SU-DHL-6 (cell line): ENCODE data around the gene TGFBRAP1.

Source experiments
- H2AFZ ChIP-seq: fragments of 200-600 bp; sonication (generic); 2 replicates; pipeline ENCODE4 v1.6.1; 2014; ENCODE audit warnings: low read depth, mild to moderate bottlenecking, moderate library complexity, mixed read lengths, antibody characterized with exemption, low read length; ENCODE audit not compliant: severe bottlenecking
- H3F3A ChIP-seq: fragments of 200-600 bp; shearing (Covaris generic); 2 replicates; pipeline ENCODE4 v1.6.0; 2016; ENCODE audit warnings: antibody characterized with exemption, mild to moderate bottlenecking; ENCODE audit not compliant: insufficient read depth
- H3K27ac ChIP-seq: fragments of 200-600 bp; sonication (generic); 2 replicates; pipeline ENCODE4 v1.5.1; 2016; ENCODE audit warnings: low read depth, mild to moderate bottlenecking, low read length, moderate library complexity, mixed read lengths
- H3K27me3 ChIP-seq: fragments of 200-600 bp; sonication (generic), shearing (Covaris generic); 2 replicates; pipeline ENCODE4 v1.6.0; 2014; ENCODE audit warnings: mild to moderate bottlenecking, low read length
- H3K36me3 ChIP-seq: fragments of 200-600 bp; sonication (generic); 2 replicates; pipeline ENCODE4 v1.6.1; 2014; ENCODE audit warnings: mild to moderate bottlenecking, low read length, mixed read lengths
- H3K4me2 ChIP-seq: fragments of 300-600, 200-600 bp; shearing (Covaris generic), sonication (generic); 2 replicates; pipeline ENCODE4 v1.6.0; 2014; ENCODE audit warnings: low read length, low read depth, mild to moderate bottlenecking; ENCODE audit not compliant: poor library complexity, severe bottlenecking
- H3K4me3 ChIP-seq: fragments of 200-600 bp; sonication (generic); 2 replicates; pipeline ENCODE4 v1.5.1; 2014; ENCODE audit warnings: antibody characterized with exemption, low read length, mild to moderate bottlenecking, mixed read lengths; ENCODE audit not compliant: insufficient read depth, poor library complexity, severe bottlenecking
- H3K79me2 ChIP-seq: fragments of 200-600 bp; sonication (generic); 2 replicates; pipeline ENCODE4 v1.6.1; 2014; ENCODE audit warnings: mild to moderate bottlenecking, low read length, moderate library complexity; ENCODE audit not compliant: insufficient read depth
- H3K9ac ChIP-seq: fragments of 200-600 bp; sonication (generic); 2 replicates; pipeline ENCODE4 v1.7.0; 2014; ENCODE audit warnings: mild to moderate bottlenecking, low read length
- H3K9me2 ChIP-seq: fragments of 200-600 bp; sonication (generic); replicated peaks from 2 replicates; pipeline ENCODE4 v1.6.1; 2014; ENCODE audit warnings: low read length; ENCODE audit not compliant: insufficient read depth
- H3K9me3 ChIP-seq: fragments of 200-600 bp; sonication (generic); 2 replicates; pipeline ENCODE4 v1.6.1; 2014; ENCODE audit warnings: low read length, mixed read lengths; ENCODE audit not compliant: insufficient read depth
- H4K20me1 ChIP-seq: fragments of 200-600 bp; sonication (generic); 2 replicates; pipeline ENCODE4 v1.6.1; 2014; ENCODE audit warnings: low read depth, mild to moderate bottlenecking, antibody characterized with exemption, low read length, moderate library complexity, mixed read lengths
- CTCF ChIP-seq: fragments of 200-600 bp; sonication (generic); IDR thresholded peaks from one replicate; pipeline ENCODE4 v1.5.1; 2017; ENCODE audit warnings: antibody characterized with exemption, mild to moderate bottlenecking, low read length, moderate library complexity; ENCODE audit not compliant: insufficient read depth, poor library complexity, severe bottlenecking
- EZH2phosphoT487 ChIP-seq: fragments of 200-600 bp; sonication (generic), shearing (Covaris generic); conservative IDR thresholded peaks from 2 replicates; pipeline ENCODE4 v1.6.1; 2018; ENCODE audit warnings: mild to moderate bottlenecking, antibody characterized with exemption, low read length, moderate library complexity, mixed read lengths

TGFBRAP1 gene

GRCh38 chr2:105238664-105239240 is 90.8 kb downstream of the TGFBRAP1 start:
- Histone ChIP-seq H3K9me2 (no peaks in the 10 kb centered on the region), H3F3A (no peaks in the 10 kb centered on the region), H3K79me2 (no peaks in the 10 kb centered on the region), H3K4me2 (no peak overlapping the region), H3K27ac (no peak overlapping the region), H3K9me3 (no peaks in the 10 kb centered on the region), H3K4me3 (no peak overlapping the region), H4K20me1 (no peaks in the 10 kb centered on the region), H3K36me3 (no peaks in the 10 kb centered on the region), H3K27me3 (no peaks in the 10 kb centered on the region), H2AFZ (no peak overlapping the region), H3K9ac (no peak overlapping the region)
- TF ChIP-seq EZH2phosphoT487, result no peak

GRCh38 chr2:105237045-105237765 is 92.3 kb downstream of the TGFBRAP1 start:
- Histone ChIP-seq H3K9me2 (no peaks in the 10 kb centered on the region), H3K9ac (no peak overlapping the region), H4K20me1 (no peaks in the 10 kb centered on the region), H3K27ac (no peak overlapping the region), H3K4me3 (no peak overlapping the region), H3F3A (no peaks in the 10 kb centered on the region), H3K9me3 (no peaks in the 10 kb centered on the region), H3K27me3 (no peaks in the 10 kb centered on the region), H3K79me2 (no peaks in the 10 kb centered on the region), H3K36me3 (no peaks in the 10 kb centered on the region), H3K4me2 (no peak overlapping the region), H2AFZ (peak overlapping the region; percentile 56)
- TF ChIP-seq CTCF (no peak), EZH2phosphoT487 (no peak)

GRCh38 chr2:105236060-105236424 is 93.5 kb downstream of the TGFBRAP1 start:
- H2AFZ ChIP-seq, result no peak overlapping the region
- no peak overlapping the region for H3K4me2 ChIP-seq

More at GRCh38 chr2:105236060-105236424, 93.5 kb downstream of the TGFBRAP1 start:
- Histone ChIP-seq H3K27ac (no peak overlapping the region), H3K4me3 (no peak overlapping the region), H3F3A (no peaks in the 10 kb centered on the region), H3K79me2 (no peaks in the 10 kb centered on the region), H3K36me3 (no peaks in the 10 kb centered on the region), H3K9me2 (no peaks in the 10 kb centered on the region), H4K20me1 (no peaks in the 10 kb centered on the region), H3K9me3 (no peaks in the 10 kb centered on the region), H3K9ac (no peak overlapping the region), H3K27me3 (no peaks in the 10 kb centered on the region)
- no peak for TF ChIP-seq EZH2phosphoT487
- TF ChIP-seq CTCF, result no peak
